ENCODE data around the gene ZSCAN30.
"Not testable (repeated sequence)": the region's sequence is repeated elsewhere in the genome, so short reads cannot be mapped to it uniquely, and the experiment has no call there.

The ZSCAN30 gene

GRCh38 chr18:35227254-35227653, 62.8 kb downstream of the ZSCAN30 start:
- no peak for DNase-seq

GRCh38 chr18:35223797-35224196, 66.2 kb downstream of the ZSCAN30 start:
- no peak for DNase-seq

- DNase-seq = no peak
Measured at GRCh38 chr18:35220424-35220823, 69.6 kb downstream of the ZSCAN30 start.

- DNase-seq = not testable (repeated sequence)
Measured at GRCh38 chr18:35219331-35219730, 70.7 kb downstream of the ZSCAN30 start.

- not testable (repeated sequence) for DNase-seq
Measured at GRCh38 chr18:35216611-35217010, 73.4 kb downstream of the ZSCAN30 start.

- no peak for DNase-seq
Measured at GRCh38 chr18:35215026-35215425, 75.0 kb downstream of the ZSCAN30 start.

GRCh38 chr18:35205746-35206458, 84.1 kb downstream of the ZSCAN30 start:
- DNase-seq = not testable (repeated sequence)

GRCh38 chr18:35205199-35205712, 84.8 kb downstream of the ZSCAN30 start:
- DNase-seq = no peak

- DNase-seq = no peak
Measured at GRCh38 chr18:35203067-35203466, 87.0 kb downstream of the ZSCAN30 start.

- no peak for DNase-seq
Measured at GRCh38 chr18:35201256-35201931, 88.6 kb downstream of the ZSCAN30 start.
